Stimulated activated CD4-positive, alpha-beta T cell treated with anti-CD3 and anti-CD28 coated beads, Interleukin-1b, Interleukin-23, amount 100 ng/mL, for 4 hours (primary cell): Measurements from ENCODE around the gene CD9.

Experiments
- DNase-seq, 2 donors: peaks; one replicate each; pipeline ENCODE4 v3.0.0-alpha.2; 2020; ENCODE audit warnings: low read depth in 2 of 2

CD9 gene

DNA sequence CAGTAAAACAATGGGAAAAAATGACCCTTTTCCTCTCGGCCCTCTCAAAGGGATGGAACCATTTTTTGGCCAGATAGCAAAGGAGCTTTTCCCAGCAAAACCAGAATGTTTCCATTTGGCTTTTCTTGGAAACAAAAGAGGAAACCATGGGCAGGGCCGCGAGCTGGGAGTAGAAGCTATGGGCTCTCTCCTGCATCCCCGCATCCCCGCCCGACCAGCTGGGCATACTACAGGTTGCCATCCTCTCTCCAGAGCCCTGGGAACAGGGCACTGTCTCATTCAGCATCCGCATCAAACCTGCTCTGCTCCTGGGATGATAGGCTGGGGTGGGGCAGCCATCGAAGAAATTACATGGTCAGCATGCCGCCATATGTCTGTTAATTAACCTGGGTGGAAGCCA lies 20.9 kb downstream of the CD9 start:
- no peak for DNase-seq

DNA sequence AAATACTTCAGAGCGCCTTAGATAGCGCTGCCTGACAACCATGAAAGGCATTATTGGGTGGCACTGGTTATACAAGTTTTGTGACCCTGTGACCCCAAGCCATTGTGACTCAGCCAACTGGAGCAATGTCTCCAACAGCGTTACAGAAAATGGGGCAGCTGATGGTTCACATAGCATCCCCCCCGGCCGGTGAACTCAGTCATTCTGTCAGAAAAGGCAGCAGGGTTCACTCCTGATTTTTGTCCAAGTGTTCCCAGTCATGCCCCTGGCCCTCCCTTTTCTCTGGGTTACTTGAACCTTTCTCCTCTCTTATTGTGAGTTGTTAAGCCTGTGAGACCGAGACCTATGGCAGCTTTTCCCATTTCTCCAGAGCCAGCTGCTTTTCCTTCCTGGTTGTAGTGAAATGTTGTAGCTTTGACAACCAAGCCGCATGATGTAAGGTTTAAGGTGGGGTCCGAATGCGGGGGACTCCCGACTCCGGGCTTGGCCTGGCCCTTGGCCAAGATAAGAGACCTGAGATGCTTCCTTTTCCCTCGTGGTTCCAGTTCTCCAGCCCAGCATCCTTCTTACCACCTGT lies 22.0 kb downstream of the CD9 start:
- no peak for DNase-seq

DNA sequence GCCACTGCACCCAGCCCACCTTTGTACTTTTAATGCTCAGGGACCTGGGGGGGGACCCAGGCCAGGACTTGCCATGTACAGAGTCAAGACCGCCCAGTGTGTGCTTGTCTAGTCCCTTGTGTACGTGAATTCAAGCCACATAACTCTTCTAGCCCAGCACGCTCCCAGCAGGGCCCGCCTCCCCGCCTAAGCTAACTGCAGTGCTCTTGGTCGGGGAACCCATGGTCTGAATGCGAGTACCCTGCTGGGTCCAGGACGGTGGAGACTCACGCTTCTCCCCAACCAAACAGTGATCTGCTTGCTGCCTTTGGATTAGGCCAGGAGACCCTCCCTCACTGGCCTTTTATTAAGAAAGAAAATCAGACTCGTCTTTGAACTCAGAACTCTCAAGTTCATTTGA lies 23.3 kb downstream of the CD9 start:
- no peak for DNase-seq

DNA sequence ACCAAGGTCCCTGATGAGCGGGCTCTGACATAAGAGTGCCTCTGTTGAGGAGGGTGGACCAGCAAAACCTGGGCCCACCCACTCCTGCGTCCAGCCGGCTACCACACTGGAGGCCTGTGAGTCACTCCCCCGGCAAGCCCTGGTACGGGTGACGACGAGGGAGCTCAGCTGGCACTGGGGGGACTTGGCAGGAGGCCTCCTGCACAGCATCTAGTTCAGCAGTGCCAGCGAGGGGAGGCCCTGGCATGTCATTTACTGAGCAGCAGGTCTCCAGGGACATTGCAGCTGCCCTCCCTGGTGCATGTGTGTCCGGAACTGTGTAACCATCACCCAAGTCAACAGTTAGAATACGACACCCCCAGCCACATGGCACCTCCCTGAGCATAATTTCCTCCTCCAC lies 24.4 kb downstream of the CD9 start:
- DNase-seq: no peak

DNA sequence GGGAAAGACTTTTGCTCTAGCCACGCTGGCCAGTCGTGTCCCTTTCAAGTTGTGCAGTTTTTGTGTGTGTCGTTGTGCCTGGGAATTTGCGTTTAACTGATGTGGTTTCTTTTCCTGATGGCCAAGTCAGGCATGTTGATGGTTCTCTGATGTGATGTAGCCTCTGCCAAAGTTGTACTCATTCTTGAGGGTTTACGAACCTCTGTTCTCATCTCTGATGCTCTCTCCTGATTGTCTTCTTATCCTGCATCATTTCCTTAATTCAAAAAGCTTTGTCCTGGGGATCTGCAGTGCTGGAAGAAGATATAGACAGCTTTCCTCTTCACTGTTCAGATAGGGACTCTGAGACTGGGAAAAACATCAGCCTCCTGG lies 25.4 kb downstream of the CD9 start:
- no peak for DNase-seq

DNA sequence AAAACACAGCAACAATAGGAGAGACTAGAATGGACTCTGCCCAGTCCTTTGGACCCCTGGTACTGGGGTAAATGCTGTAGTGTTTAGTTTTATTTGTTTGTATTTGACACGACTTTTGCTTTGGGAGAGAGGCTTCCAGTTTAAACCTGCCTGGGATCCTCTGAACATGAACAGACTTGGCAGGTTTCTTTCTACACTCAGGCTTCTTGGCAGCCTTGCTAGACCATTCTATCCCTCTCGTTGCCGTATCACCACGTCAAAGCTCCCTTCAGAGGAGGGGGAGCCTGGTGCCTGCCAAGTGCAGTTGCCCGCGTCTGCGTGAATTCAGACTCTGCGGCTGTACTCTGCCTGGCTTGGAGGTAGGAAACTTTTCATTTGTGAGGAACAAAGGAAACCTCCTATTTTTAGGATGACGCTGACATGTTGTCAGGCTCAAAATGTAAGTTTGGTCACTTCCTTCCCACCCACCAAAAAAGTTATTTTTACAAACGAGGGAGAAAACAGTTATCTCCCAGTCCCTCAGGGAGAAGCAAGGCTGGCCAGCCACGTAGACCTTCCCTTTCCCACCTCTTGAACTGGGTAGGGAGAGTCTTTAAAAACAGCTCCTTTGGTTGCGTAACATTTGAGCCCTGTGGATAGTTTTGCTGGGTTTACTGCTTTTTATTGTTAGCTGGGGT lies 25.9 kb downstream of the CD9 start:
- no peak for DNase-seq

DNA sequence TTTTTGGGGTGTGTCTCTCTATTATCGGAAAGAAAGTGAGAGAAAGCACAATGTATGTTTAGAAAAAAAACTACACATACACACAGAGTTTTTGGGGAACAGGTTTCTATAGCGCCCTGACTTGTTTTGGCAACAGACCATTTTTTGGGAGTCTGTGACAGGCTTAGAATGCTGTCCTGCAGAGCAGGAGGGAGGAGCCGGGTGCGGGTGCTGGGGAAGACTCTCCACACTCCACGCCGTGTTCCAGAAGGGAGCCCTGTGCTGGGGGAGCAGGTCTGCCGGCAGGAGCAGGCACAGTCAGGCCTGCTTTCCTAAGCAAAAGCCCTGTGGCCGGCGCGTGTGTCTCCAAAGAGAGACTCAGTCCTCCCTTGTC lies 26.5 kb downstream of the CD9 start:
- no peak for DNase-seq

DNA sequence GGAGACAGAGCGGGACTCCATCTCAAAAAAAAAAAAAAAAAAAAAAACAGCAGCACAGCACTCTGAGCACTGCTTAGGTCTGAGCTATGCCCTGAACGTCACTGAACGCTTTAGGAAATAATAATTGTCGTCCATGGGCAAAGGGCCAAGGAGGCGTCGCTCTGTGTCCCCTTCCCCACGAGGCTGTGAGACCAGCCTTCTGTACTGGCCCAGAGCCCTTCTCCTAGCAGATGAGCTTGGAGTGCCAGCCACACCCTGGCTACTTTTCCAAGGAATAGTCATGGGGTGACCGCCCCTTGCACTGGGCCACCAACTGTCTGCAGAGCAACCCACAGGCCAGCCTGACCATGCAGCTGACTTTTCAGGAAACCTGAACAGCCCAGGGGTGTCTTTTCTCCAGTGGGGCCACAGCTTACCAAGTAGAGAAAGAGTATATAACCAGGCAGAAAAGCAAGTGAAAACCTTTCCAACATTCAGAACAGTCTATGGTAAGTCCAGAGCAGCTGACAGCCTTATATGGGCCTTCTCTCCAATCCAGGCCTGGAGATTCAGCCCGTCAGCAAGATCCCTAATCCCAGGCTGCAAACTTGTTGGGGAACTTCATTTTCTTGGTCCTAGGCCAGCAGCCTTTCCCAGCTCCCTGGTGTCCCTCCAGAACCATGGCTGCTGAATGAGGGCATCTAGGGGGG lies 28.5 kb downstream of the CD9 start:
- DNase-seq: no peak

DNA sequence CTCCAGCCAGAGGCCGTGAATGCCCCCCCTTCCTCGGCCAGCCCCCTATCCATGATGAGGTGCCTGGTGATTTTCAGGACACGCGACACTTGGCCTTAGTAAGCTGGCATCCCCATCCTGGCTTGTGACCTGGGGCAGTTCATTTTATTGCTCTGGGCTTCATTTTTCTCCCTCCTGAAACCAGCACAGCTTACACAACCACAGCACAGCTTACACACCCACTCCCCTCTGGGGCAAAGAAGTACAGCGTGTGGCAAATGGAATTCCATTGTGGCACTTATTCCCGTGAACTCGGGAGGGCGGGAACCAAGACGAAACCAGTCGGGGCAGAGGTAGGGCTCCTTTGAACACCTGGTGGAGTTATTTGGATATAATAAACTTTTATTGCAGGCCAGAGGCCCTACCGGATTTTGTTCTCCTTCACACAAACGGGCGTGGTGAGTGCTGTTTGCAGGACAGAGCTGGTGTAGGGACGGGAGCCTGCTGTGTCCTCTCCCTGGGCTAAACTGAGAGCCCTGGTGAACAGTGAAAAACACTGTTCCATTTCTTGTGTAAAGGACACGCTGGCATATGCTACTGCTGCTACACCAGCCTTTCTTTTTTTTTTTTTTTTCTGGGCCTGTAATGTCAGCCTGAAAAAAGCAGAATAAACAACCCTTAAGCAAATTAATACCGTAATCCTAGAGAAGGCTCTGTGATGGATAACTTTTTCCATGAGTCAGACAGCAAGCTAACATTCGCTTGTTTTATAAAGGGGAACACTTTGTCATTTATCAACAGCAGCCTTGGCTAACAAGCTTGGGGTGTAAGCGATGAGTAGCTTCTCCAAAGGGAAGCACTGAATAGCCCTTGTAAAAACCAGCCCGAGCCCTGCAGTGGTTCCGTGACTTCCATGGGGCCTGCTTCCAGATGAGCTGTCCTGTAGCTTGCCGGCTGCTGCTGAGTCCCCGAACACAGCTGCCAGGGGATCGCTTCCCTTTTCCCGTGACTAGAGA lies 29.3 kb downstream of the CD9 start:
- DNase-seq: no peak

DNA sequence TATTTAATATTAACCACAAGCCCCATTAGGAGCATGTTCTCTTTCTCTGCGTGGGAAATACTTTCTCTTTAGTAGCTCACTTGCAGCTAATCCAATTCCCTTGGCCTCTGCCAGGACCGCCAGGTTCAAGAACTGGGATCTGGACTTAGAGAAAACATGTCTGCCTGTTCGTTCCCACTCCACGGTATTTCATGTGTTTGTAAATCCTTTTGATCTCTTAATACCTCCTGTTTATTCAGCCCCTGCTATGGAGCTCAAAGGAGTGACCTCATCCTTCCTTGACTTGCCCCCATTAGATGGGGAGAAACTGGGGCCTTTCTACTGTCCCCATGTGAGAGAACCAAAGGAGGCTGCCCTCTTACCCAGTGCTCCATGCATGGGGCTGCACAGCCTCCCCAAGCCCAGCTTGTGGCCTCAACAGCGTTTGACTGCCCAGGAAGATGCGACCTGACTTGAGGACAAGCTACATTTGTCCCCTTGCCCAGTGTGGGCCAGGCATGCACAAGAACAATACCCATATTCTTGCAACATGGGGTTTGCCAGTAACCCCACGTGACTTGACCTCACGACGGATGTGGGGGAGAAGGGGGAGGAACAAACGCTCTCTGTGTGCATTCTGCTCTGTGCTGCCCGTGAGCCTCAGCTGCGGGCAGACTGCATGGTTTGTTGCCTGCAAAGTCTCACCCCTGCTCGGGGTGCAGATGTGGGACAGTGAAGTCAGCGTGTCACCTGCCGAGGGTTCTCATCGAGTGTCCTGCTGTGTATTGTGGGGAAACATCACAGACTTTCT lies 30.3 kb downstream of the CD9 start:
- DNase-seq: peak; percentile 25 to 26

DNA sequence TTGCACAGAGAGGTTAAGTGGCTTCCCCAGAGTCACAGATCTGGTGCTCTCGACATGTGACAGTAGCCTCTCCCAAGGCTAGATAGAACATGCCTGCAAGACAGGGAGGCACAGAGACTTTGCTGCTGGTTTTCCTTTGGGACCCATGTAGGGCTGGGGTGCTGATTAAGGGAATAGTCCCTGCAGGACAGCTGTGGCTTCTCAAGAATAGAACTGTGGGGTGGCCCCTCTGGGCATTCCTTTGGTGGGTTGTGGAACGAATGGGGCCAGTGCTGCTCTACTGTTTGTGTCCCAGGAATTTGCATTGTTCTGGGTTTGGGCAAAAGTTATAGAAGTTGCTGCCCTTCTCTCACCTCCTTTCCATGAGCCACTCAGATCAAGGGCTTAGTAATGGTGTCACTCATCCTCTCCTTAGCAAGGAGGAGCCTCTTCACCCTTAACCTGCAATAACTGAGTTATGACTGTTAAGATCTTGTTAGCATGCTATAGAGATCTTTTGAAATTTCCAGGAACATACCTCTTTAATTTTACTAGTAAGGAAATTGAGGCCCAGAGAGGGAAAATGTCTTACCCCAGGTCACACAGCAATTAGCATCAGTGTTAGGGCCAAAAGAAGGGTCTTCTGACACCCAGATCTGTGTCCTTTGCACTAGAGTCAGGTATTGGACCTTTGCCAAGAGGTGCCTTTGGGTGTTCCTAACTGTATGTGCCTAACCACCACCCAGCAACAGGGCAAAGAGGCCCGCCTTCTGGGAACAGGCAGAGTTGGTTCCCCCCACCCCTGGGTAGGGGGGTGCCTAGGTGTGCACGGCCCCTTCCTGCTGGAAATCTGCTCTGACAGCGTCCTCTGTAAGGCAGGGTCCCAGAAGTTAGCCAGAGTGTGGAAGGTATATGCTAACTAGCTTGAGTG lies 31.4 kb downstream of the CD9 start:
- no peak for DNase-seq

DNA sequence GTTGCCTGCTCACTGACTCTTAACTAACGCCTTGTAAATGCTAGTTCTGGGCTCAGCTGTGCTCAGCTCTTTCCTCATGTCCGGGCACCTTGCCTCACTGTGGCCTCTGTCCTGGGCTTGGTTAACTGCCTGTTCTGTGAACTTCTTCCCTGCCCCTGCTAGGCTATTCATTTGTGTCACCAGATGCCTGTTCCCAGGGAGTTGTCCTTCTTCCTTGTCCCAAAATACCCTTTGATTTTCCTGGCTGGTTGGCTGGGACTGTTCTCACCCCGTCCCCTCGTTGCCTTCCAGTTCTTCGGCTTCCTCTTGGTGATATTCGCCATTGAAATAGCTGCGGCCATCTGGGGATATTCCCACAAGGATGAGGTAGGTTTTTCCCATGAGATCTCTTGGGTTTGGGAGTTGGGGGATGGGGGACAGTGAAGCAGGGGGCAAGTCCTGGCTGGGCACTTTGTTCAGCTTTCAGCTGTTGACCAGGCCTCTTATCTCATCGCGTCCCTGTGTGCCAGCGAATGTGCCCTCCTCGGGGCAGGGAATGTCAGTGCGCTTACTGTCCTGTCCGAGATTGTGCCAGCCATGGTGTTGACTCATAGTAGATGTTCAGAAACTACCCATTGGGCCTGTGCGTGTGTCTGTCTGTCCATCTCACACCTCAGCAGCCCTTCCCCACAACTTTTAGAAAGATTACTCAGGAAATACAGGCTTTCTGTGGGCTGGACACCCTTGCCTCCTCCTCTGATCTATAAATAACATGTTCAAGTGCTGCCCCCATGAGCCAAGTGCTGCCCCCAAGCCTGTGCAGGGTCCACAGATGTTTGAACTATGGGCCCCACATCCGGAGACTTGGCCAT lies 33.1 kb downstream of the CD9 start:
- DNase-seq: no peak

DNA sequence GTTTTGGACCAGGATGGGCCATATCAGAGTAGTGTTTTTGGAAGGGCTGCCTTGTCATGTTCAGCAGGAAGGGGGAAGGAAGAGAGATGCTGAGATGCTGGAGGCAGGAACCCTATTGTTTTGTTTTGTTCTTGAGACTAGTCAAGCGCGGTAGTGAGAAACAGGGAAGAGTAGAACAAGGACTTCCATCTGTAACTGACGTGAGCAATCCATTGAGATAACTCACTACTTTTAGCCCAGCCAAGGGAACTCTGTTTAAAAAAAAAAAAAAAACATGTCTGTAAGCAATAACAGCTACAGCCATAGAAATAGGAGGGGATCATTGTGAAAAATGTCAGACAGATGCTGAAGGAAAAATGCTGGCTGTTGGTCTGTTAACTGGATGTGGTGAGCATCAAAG lies 34.0 kb downstream of the CD9 start:
- no peak for DNase-seq

DNA sequence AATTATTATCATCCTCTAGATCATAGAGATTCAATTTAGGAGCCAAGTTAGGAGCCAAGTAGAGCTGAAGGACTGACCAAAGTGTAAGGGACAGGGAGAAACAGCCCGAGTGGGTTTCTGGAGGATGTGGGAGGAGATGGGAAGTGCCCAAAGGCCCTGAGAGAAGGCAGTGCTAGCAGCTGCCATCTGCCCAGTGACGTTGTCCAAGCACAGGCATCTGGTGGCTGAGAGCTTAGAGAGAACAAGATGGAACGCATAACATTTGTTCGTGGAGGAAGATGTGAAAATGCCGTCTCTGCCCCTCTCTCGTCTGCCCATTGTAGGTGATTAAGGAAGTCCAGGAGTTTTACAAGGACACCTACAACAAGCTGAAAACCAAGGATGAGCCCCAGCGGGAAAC lies 34.7 kb downstream of the CD9 start:
- DNase-seq: no peak

DNA sequence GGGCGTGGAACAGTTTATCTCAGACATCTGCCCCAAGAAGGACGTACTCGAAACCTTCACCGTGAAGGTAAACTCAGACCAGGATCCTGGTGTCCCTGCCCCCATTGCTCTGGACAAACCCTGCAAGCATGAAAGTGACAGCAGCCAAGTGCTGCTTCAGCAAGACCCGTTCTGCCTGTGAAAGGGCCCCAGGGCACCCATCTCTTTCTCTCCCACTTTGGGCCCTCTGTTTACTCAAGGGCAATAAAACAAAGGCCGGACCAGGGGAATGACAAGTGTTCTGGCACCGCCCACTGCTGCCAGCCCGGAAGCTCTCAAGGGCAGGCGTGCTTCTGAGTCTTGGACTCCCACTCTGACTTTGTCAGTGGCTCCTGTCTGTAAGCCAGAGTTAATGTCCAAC lies 35.3 kb downstream of the CD9 start:
- DNase-seq: no peak

DNA sequence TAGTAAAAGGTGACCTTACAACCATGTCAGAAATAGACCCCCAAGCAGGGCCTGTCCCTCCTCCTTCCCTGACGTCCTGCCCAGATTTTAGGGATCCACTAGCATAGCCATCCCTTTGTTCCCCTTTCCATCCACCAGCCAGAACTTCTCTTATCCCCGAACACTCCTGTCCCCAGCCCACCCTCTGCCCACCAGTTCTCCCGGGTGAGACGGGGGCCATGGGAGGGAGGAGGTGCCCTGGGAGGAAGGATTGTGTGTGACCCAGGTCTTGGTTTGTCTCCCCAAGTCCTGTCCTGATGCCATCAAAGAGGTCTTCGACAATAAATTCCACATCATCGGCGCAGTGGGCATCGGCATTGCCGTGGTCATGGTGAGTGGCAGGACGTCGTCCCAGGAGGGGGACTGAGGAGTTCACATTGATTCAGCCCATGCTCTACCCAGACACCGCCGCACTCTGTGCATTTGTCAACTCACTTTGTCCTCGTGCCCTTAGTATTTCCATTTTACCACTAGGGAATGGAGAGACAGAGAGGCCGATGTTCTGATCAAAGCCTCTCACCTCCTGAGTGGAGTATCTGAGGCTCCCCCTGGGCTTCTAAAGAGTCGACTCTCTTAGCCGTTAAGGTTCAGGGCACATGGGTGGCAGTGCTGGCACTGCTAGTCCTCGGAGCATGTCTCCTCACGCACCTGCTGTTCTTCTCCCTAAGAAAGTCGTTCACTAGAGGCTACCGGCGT lies 35.9 kb downstream of the CD9 start:
- no peak for DNase-seq

DNA sequence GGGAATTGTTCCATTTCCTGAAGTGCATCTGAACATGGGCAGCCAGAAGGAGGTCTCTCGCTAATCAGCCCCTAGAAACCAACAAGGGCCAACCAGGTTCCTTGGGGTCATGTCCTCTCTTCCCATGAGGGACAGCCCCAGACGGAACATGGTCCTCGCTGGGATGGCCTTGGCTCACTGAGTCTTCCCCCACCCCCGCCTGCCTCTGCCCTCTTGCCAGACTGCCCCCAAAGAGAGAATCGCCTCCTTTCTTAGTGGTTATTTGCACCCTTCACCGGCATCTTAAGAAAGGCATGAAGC lies 36.4 kb downstream of the CD9 start:
- no peak for DNase-seq

DNA sequence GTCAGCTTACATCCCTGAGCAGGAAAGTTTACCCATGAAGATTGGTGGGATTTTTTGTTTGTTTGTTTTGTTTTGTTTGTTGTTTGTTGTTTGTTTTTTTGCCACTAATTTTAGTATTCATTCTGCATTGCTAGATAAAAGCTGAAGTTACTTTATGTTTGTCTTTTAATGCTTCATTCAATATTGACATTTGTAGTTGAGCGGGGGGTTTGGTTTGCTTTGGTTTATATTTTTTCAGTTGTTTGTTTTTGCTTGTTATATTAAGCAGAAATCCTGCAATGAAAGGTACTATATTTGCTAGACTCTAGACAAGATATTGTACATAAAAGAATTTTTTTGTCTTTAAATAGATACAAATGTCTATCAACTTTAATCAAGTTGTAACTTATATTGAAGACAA lies 37.6 kb downstream of the CD9 start:
- no peak for DNase-seq

DNA sequence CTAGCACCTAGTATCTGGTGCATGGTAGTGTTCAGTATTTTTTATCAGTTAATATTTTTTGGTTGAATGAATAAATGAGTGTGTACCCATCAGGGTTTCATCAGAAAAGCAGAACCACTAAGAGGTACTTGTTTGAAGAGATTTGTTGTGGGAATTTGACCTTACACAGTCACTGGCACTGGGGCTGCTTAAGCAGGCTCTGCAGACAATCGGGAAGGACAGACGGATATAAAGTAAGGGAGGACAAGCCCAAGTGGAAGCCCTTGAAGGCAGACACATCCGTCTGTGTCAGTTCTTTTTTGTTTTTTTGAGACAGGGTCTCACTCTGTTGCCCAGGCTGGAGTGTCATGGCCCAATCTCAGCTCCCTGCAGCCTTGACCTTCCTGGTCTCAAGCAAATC lies 38.7 kb downstream of the CD9 start:
- DNase-seq: no peak
